GM23248 (cell line): ENCODE measurements around the gene XRCC6. TPM values are rescaled to one million over a fixed set of nuclear protein-coding genes. Genes with fewer than 3 reads are reported as not detected.
"Not testable (repeated sequence)": the region's sequence is repeated elsewhere in the genome, so short reads cannot be mapped to it uniquely, and the experiment has no call there.

Experiments used
- DNase-seq: peaks from one replicate; pipeline ENCODE4 v3.0.0-alpha.2; 2015
- H2AFZ ChIP-seq: fragments of 200-600 bp; sonication (generic); 2 replicates; pipeline ENCODE4 v1.6.1; 2016; ENCODE audit warnings: antibody characterized with exemption
- H3F3A ChIP-seq: fragments of 200-600 bp; sonication (generic); 2 replicates; pipeline ENCODE4 v1.6.1; 2016; ENCODE audit warnings: mild to moderate bottlenecking, antibody characterized with exemption, mixed run types; ENCODE audit not compliant: insufficient read depth
- H3K27ac ChIP-seq: fragments of 200-600 bp; sonication (generic); 2 replicates; pipeline ENCODE4 v1.5.1; 2016; ENCODE audit warnings: mild to moderate bottlenecking
- H3K27me3 ChIP-seq: fragments of 200-600 bp; sonication (generic); replicated peaks from 2 replicates; pipeline ENCODE4 v1.6.1; 2016; ENCODE audit warnings: mild to moderate bottlenecking; ENCODE audit not compliant: insufficient read depth
- H3K36me3 ChIP-seq: fragments of 200-600 bp; sonication (generic); 2 replicates; pipeline ENCODE4 v1.6.1; 2016; ENCODE audit warnings: low read depth, mild to moderate bottlenecking
- H3K4me1 ChIP-seq: fragments of 200-600 bp; sonication (generic); 2 replicates; pipeline ENCODE4 v1.6.1; 2016; ENCODE audit warnings: mild to moderate bottlenecking; ENCODE audit not compliant: insufficient read depth
- H3K4me2 ChIP-seq: fragments of 200-600 bp; sonication (generic); one replicate; pipeline ENCODE4 v1.6.1; 2016; ENCODE audit warnings: mild to moderate bottlenecking; ENCODE audit not compliant: unreplicated experiment
- H3K4me3 ChIP-seq: fragments of 200-600 bp; sonication (generic); 2 replicates; pipeline ENCODE4 v1.5.1; 2016; ENCODE audit warnings: mild to moderate bottlenecking
- H3K79me2 ChIP-seq: fragments of 200-600 bp; sonication (generic); 2 replicates; pipeline ENCODE4 v1.6.1; 2016; ENCODE audit warnings: mild to moderate bottlenecking; ENCODE audit not compliant: insufficient read depth
- H3K9ac ChIP-seq: fragments of 200-600 bp; sonication (generic); 2 replicates; pipeline ENCODE4 v1.6.1; 2016; ENCODE audit warnings: mild to moderate bottlenecking
- H3K9me2 ChIP-seq: fragments of 200-600 bp; sonication (generic); 2 replicates; pipeline ENCODE4 v1.6.1; 2016; ENCODE audit warnings: mixed run types, mild to moderate bottlenecking, moderate library complexity; ENCODE audit not compliant: insufficient read depth
- H3K9me3 ChIP-seq: fragments of 200-600 bp; sonication (generic); one replicate; pipeline ENCODE4 v1.6.1; 2017; ENCODE audit warnings: low read depth
- H4K20me1 ChIP-seq: fragments of 200-600 bp; sonication (generic); 2 replicates; pipeline ENCODE4 v1.6.0; 2016; ENCODE audit not compliant: insufficient read depth
- EZH2 ChIP-seq: fragments of 200-600 bp; sonication (generic); IDR thresholded peaks from 2 replicates; pipeline ENCODE4 v1.6.1; 2018; ENCODE audit warnings: antibody characterized with exemption, mild to moderate bottlenecking; ENCODE audit not compliant: insufficient read depth, poor library complexity, severe bottlenecking
- EZH2phosphoT487 ChIP-seq: fragments of 200-600 bp; sonication (generic); IDR thresholded peaks from 2 replicates; pipeline ENCODE4 v1.6.1; 2018; ENCODE audit warnings: antibody characterized with exemption, moderate library complexity, mild to moderate bottlenecking, low read depth; ENCODE audit not compliant: insufficient read depth
- WGBS, 2 experiments: methylation state at CpG; one replicate each; pipeline ENCODE4 v1.1.6; 2015 to 2017; ENCODE audit warnings: low lambda C conversion rate in 2 of 2, low coverage in 1 of 2; ENCODE audit errors: missing lambda C conversion rate in 2 of 2; 5-methylcytosine and 5-hydroxymethylcytosine counted together
- in situ Hi-C: fragments of 300-500 bp; cut with MboI; formaldehyde crosslinking; loops from 2 replicates; pipeline ENCODE4 v1.15.0; 2020
- polyA plus RNA-seq: library from polyadenylated mRNA; unstranded; fragments of >200 nt; fragmentation: Nextera tagmentation; extraction: Ambion mirVana; gene quantifications from 2 replicates; pipeline ENCODE4 v1.2.1, GENCODE V29; 2016
- total RNA-seq: library from RNA; depleted of rRNA; stranded (reverse); fragments of >200 nt; shearing (Covaris generic); gene quantifications from 2 replicates; pipeline ENCODE4 v1.2.3, GENCODE V29; 2014

Gene XRCC6
- total and polyA plus RNA-seq, 2 experiments from 2014 or later: 288 to 319 TPM

- H3K79me2 ChIP-seq: peaks cover 82% of the 10 kb centered on the region
- H3K4me2 ChIP-seq: peak overlapping the region; percentile 2
- peaks cover 11% of the 10 kb centered on the region for H3K4me1 ChIP-seq
- in situ Hi-C loops: no loop called here
- no peak overlapping the region for H3K4me3 ChIP-seq
- H3F3A ChIP-seq: peaks cover 25% of the 10 kb centered on the region
- WGBS, 2 experiments: 22 to 23% methylated on average over 7 of the region's 7 CpGs
- peak; percentile 87 for DNase-seq
- no peak overlapping the region for H3K9ac ChIP-seq
- peak overlapping the region; percentile 53 for H3K27ac ChIP-seq
- H4K20me1 ChIP-seq: no peaks in the 10 kb centered on the region
- peaks cover 46% of the 10 kb centered on the region for H3K36me3 ChIP-seq
- H3K9me2 ChIP-seq: no peaks in the 10 kb centered on the region
- H3K27me3 ChIP-seq: no peaks in the 10 kb centered on the region
- no peak overlapping the region for H2AFZ ChIP-seq
- H3K9me3 ChIP-seq: no peaks in the 10 kb centered on the region
- TF ChIP-seq EZH2phosphoT487: no peak
Observed at GRCh38 chr22:41636467-41636866, 15.4 kb downstream of the XRCC6 start.

- in situ Hi-C loops, H3K27ac ChIP-seq, H4K20me1 ChIP-seq, H3K4me2 ChIP-seq, H3K9me3 ChIP-seq, H2AFZ ChIP-seq, H3K4me3 ChIP-seq, H3K9me2 ChIP-seq, H3K9ac ChIP-seq, DNase-seq, H3K27me3 ChIP-seq: not testable (repeated sequence)
- Histone ChIP-seq H3K4me1 (peaks cover 18% of the 10 kb centered on the region), H3K79me2 (peaks cover 89% of the 10 kb centered on the region), H3F3A (peaks cover 35% of the 10 kb centered on the region), H3K36me3 (peaks cover 54% of the 10 kb centered on the region)
- WGBS, 2 experiments: 98 to 99% methylated on average over 8 of the region's 8 CpGs
Observed at GRCh38 chr22:41637623-41638022, 16.5 kb downstream of the XRCC6 start.

- H4K20me1 ChIP-seq: no peaks in the 10 kb centered on the region
- peaks cover 18% of the 10 kb centered on the region for H3K4me1 ChIP-seq
- H3K27me3 ChIP-seq: no peaks in the 10 kb centered on the region
- H3K4me2 ChIP-seq: no peak overlapping the region
- H3K36me3 ChIP-seq: peaks cover 57% of the 10 kb centered on the region
- peaks cover 89% of the 10 kb centered on the region for H3K79me2 ChIP-seq
- H2AFZ ChIP-seq: no peak overlapping the region
- no peaks in the 10 kb centered on the region for H3K9me3 ChIP-seq
- no peak overlapping the region for H3K27ac ChIP-seq
- in situ Hi-C loops: no loop called here
- DNase-seq: no peak
- no peak overlapping the region for H3K9ac ChIP-seq
- no peak overlapping the region for H3K4me3 ChIP-seq
- H3K9me2 ChIP-seq: no peaks in the 10 kb centered on the region
- H3F3A ChIP-seq: peaks cover 35% of the 10 kb centered on the region
- 92 to 99% methylated on average over 5 of the region's 5 CpGs for WGBS, 2 experiments
- TF ChIP-seq EZH2phosphoT487 (no peak), EZH2 (no peak)
Observed at GRCh38 chr22:41638124-41638523, 17.0 kb downstream of the XRCC6 start.

- no peaks in the 10 kb centered on the region for H3K27me3 ChIP-seq
- no peaks in the 10 kb centered on the region for H3K9me2 ChIP-seq
- no peaks in the 10 kb centered on the region for H3K9me3 ChIP-seq
- in situ Hi-C loops: no loop called here
- DNase-seq: no peak
- H3K79me2 ChIP-seq: peaks cover 88% of the 10 kb centered on the region
- no peak overlapping the region for H2AFZ ChIP-seq
- no peaks in the 10 kb centered on the region for H4K20me1 ChIP-seq
- H3K4me3 ChIP-seq: no peak overlapping the region
- H3F3A ChIP-seq: peaks cover 32% of the 10 kb centered on the region
- peaks cover 60% of the 10 kb centered on the region for H3K36me3 ChIP-seq
- H3K4me2 ChIP-seq: no peak overlapping the region
- 90 to 95% methylated on average over 4 to 5 of the region's 5 CpGs for WGBS, 2 experiments
- H3K9ac ChIP-seq: no peak overlapping the region
- TF ChIP-seq EZH2 (no peak), EZH2phosphoT487 (no peak)
- H3K27ac ChIP-seq: no peak overlapping the region
- peaks cover 18% of the 10 kb centered on the region for H3K4me1 ChIP-seq
Observed at GRCh38 chr22:41638748-41639147, 17.7 kb downstream of the XRCC6 start.

GRCh38 chr22:41641854-41642253 is 20.8 kb downstream of the XRCC6 start:
- Histone ChIP-seq H3K27ac (peak overlapping the region; percentile 25; the same call in 1 of the 2 replicates), H3K79me2 (peaks cover 96% of the 10 kb centered on the region), H3K4me3 (no peak overlapping the region), H4K20me1 (no peaks in the 10 kb centered on the region), H3K9ac (no peak overlapping the region), H3K9me3 (no peaks in the 10 kb centered on the region), H3K36me3 (peaks cover 63% of the 10 kb centered on the region), H3K27me3 (no peaks in the 10 kb centered on the region), H3K4me1 (peaks cover 6% of the 10 kb centered on the region; the same call in 1 of the 2 replicates), H2AFZ (no peak overlapping the region), H3K9me2 (no peaks in the 10 kb centered on the region), H3F3A (peaks cover 12% of the 10 kb centered on the region), H3K4me2 (no peak overlapping the region)
- no peak for TF ChIP-seq EZH2phosphoT487
- in situ Hi-C loops: no loop called here
- DNase-seq: no peak
- WGBS, 2 experiments: 82 to 88% methylated on average over 7 of the region's 7 CpGs
